ENCODE data around the gene SLC43A2.

SLC43A2 gene

DNA sequence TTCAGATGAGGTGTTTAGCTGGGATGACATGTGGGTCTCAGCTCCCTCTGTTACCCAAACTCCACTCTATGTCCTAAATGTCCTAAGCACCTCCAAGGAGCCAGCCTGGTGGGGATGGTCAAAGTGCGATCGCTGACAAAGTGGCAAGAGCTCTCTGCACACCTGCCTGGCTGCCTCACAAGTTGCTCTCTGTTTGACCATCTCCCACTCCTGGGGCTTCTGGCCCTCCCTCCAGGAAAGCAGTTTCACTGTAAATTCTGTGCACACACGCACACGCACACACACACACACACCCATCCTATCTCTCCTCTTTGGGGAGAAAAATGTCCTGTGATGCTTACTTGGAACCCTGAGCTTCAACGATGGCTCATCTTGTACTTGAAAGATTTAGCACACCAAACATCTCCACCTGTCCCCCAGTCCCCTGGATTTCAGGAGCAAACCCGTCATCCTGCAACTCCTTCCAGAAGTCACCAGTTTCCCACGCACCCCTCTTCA, 67.7 kb downstream of the SLC43A2 start:
- DNase-seq = no peak

DNA sequence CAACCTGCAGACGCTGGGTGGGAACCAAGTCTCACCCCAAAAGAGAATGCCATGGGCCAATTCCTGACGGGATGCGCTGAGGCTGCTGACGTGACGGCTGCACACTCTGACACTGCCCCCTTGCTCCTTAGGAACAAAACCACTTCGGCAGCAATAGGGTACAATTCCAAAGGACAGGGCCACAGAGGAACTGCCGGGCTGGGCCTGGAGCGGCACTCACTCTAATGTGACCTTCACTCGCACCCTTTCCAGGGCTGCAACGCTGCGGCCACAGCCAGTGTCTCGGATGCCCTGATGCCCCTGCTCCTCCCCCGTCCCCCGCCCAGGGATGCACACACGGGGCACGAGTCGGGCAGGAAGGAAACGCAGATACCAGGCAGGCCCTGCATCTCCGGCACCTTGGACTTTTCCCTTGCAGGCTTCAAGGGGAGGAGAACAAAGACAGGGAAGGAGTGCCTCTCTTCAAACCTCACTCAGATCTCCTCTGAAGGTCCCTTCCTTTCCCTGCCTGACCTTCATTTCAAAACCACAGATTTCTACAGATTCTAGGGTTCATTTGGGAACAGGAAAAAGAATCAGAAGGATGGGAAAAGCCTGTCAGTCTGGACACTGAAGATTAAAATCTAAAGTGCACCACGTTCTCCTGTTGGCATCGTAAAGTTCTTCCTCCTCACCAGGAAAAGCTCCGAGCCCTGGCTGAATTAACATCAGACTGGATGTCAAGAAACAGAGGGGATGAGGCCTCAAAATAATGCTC, 68.4 kb downstream of the SLC43A2 start:
- DNase-seq = no peak

DNA sequence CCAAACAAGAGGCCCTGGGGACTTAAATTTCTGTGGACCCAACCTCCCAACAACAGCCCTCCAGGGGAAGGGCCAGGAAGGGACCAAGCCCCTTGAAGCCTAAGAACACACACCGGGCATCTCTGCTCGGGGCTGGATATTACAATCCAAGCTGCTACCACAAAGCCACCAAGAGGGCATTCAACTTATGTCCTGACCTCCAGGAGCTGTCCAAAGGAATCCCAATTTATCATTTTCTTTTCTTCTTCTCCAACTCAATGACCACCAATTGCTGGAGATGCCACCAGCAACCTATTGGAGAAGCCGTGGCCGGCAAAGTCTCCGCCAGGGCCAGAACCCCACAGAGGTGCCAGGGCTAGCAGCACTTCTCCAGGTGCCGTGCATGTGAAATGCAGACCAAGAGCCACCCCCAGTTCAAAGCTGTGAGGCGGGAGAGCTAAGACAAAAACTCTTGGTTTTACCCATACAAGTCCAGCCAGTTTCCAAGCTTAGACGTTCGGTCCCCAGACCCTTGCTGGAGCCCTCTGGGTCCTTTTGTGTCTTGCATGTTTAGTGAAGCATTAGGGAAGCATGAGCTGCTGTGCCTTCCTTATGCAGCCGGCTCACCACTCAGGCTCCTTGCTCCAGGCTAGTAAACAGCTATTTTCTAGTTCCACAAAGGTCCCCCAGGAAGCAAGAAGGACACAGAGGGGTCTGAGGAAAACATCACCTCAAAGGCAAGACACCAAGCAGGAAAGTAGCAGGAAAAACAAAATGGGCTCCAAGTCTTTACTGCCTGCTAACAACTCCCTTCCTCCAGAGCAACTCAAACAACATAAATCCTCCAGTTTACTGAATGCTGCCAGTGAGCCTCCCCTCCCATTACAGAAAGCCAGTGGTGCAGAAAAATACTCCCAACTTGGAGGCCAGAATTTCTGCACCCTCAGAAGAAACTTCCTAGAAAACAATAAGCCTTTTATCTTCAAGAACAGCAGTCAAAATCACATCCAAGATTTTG, 69.3 kb downstream of the SLC43A2 start:
- no peak for DNase-seq

DNA sequence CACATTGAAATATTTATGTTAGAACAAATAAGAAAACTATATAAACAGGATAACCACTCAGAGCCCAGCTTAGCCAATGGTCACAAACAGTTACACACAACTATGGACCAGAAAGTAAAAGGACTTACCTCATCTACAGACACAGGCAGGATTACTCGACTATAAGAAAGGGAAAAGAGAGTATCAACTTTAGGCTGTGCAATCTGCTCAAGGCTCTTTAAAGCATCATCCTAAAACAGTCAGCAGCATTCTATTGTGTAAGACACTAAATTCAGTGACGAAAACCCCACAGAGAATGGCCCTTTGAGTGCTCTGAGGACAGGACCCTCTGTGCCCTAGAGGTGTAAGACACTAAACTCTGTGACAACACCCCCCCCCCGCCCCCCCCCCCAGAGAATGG, 70.2 kb downstream of the SLC43A2 start:
- no peak for DNase-seq

DNA sequence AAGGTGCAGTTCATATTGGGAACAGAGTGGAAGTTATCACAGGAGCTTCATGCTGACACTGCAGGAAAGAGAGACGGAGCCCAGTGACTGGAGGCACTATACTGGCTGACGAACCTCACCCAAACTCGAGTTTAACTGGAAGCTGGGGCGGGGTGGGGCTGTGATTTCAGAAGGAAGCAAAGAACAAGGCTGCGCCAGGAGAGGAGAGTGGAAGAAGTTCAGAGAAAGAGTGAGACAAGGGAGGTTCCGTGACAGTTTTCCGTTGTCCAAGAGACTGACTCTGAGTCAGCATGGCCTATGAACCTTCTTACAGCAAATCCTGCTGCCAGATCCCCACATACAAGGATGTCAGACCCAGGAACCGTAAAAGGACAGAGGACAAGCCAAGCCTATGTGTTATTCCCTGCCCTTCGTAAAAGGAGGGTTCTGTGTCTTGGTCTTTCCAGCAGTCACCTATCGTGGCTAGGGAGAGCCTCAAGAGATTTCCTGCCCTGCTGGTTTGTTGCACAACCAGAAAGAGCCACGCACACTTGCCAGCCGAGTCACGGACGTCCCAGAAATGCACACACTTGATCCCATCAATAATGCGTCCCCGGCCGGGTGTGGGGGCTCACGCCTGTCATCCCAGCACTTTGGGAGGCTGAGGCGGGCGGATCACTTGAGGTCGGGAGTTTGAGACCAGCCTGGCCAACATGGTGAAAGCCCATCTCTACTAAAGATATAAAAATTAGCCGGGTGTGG, 71.1 kb downstream of the SLC43A2 start:
- no peak for DNase-seq

DNA sequence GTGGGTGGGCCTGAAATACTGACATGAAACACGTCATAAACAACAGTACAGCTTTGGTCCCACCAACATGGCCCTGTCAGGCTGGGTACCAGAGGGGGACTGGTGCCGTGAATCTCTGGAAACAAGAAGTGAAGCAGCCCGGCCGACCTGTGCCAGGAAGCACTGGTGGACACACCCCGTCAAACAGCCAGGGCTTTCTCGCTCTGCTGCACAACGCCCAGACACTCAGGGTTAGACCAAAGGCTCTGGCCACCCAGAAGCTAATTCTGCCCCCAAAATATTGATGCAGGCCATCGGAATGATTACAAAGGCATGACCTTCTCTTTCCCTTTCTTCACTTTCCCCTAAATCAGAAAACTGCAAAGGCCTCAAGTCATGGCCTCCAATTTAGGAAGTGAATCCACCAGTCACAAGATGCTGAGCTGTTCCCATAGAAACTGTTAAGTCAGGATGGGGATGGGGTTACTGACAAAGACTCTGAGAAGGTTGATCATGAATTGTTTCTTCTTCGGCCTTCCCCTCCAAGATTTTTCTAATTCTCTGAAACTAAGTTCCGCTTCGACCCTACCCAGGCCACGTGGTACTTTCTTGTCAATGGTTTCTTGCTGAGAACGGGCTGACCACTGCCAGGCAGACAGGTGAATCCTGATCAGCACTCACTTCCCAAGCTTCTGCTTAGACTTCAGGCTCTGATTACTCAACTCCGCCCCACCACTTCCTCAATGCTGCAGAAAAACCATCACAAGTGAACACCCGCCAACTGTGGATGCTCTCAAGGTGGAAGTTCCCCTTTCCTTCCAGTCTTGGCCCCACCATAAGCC, 72.8 kb downstream of the SLC43A2 start:
- DNase-seq = no peak

DNA sequence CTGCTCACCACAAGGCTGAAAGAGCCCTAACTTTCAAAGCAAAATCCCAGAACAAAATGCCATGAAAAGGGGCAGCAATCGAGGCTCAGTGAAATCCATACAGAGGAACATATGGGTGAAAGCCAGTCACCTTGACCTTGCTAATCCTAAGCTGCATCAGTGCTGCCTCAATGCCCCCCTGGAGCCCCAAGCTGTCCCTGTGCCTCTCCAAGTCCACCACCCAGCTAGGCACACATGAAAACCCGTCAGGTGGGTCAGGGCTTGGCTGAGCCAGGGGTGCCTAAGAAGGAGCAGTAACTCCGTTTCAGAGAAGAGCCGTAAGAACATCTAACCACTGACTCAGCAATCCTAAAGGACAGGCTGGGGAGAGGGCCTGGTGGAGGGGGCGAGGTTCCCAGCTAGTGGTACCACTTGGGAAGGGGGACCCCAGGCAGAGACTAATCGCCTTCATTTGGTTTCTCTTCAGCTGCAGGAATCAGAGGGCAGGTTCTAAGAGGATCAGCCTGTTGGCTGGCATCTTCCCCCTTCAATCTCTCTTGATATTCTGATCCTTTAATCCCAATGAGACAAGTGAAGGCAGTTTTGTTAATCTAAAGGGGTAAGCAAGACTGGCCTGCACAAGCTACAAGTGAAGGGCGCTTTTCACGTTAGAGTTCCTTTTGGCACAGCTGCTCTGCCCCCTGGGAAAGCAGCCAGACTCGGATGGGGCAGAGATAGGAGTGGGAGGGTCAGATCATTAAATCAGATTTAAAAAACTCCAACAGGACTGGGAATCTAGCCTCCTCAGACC, 73.7 kb downstream of the SLC43A2 start:
- DNase-seq = no peak

DNA sequence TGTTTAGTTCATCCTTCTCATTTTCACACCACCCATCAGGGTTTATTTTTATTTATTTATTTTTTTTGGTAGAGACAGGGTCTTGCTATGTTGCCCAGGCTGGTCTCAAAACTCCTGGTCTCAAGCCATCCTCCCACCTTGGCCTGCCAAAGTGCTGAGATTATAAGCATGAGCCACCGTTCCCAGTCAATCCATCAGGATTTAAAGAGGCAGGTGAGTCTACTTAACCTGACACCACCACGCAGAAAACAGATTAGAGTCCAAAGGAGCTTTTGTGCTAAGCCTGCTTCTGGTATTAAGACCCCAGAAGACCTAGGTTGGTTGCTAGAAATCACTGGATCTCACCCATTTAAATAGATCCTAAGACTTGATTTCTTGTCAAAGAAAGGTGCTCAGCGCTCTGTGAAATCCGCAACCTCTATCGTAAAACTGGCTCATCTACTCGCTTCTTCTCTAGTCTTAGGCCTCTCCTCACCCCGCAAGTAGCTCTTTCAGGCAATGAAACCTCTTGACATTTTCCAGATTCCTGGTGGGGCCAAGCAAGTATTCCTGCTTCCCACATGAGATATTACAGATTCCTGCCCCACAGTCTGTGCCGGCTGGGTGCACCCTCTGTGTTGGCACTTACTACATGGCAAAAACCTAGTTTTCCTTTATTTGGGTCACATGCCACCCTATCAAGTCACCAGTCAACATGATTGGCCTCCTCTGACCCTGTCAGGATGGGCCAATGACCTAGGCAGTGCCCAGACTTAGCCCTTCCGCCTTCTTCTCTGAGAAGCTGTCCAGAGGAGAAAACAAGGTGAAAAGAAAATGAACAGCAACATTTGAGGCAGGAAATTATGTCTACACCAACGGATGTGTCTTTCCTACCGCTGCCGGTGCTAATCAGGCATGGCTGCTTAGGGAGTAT, 75.0 kb downstream of the SLC43A2 start:
- no peak for DNase-seq

DNA sequence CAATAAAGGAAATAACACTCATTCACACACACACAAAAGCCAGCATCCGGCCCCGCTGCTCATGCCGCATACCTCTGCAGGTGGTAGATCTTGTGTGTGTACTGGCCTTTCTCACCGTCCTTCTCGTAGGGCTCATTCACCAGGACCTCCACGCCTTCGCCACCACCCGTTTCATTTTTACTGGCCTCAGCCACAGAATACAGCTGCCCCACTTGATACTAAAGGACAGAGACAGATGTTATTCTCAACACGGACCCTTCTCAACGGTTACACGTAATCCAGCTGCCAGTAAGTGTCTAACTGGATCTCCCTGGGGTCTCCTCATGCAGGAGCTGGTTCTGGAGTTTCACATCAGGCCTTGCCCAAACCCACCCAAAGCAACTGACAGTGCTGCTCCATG, 75.7 kb downstream of the SLC43A2 start:
- DNase-seq = no peak

DNA sequence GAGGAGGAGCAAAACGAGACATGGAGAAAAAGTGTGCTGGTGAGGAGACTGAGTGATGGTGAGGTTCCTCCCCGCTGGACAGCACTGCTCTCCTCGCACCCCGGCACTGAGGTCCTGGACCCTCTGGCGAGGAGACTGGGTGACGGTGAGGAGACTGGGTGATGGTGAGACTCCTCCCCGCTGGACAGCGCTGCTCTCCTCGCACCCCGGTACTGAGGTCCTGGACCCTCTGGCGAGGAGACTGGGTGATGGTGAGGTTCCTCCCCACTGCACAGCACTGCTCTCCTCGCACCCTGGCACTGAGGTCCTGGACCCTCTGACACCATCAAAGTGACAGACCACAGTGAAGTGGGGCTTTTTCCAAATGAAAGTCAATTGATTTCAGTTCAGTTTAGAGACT, 76.9 kb downstream of the SLC43A2 start:
- DNase-seq = no peak

DNA sequence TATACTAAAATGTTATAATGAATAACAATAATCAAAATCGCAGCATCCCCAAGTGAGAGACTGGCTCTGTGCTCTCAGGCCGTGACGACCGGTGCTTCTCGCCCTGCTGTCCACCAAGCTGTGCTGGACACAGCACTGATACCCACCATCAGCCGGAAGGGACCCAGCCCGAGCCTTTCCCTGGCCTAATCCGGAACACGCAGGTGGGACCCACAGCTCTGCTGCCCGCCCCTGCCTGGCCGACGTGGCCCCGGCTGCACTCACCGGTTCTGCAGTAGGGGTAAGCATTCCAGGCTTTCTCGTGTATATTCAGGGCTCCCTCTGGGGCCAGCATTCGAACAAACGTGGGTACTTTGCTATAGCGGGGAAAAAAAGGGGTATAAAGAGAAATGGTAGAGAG, 80.6 kb downstream of the SLC43A2 start:
- no peak for DNase-seq

DNA sequence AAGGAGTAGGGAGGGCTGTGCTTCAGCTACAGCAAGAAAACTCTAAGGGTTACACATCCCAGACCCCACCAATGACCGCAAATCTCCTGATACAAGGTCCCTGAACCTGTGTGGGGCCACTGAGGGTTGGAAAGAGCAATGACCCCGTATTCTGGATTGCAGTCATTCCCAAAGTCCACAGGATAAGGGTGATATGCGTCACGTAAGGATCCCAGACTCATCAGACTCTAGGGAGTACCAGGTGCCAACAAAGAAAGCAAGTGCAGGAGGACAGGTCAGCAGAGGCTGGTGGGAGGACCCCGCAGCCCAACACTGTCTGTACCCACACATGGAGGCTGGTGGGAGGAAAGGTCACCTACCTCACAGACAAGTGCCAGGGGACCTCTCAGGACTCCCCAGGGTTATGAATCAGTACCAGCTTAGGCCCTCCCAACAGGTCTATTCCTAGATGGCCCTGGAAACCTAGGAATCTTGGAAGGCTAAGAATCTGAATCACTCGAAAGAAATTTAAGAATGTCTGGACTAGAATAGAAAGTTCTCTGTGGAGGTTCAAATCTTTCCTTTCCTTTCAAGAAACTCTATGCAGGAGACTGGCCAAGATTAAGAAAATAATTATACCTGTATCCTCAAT, 82.2 kb downstream of the SLC43A2 start:
- DNase-seq = no peak

DNA sequence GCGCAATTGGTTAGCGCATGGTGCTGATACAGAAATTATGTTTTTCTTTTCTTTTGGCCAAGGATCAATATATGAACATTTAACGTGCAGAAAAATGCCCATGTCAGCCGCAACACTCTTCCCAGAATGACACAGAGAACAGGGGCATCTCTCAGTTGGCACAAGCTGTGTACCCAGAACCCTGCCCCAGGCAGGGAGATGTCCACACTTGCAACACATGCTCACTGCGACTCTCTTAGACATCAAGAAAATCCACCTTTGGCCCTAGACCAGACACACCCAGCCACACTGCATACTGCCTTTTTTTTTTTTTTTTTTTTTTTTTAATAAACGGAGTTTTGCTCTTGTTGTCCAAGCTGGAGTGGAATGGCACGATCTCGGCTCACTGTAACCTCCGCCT, 83.0 kb downstream of the SLC43A2 start:
- DNase-seq = no peak

DNA sequence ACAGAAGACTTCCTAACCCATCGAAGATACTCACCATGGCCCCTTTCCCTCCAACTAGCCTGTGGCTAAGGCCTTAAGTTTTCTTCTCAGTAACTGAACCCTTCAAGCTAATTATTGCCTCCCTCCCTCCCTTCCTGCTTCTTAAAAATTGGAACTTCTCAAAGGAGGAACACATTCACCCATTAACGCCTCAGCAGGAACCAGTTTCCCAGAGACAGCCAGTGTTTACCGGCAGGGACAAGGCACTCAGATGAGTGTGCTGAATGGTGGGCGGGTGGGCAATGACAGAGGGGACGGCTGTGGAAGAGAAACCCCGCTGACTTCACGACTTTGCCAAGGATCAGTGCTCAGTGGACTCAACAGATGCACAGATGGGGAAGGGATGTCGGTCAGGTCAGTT, 86.3 kb downstream of the SLC43A2 start:
- no peak for DNase-seq

DNA sequence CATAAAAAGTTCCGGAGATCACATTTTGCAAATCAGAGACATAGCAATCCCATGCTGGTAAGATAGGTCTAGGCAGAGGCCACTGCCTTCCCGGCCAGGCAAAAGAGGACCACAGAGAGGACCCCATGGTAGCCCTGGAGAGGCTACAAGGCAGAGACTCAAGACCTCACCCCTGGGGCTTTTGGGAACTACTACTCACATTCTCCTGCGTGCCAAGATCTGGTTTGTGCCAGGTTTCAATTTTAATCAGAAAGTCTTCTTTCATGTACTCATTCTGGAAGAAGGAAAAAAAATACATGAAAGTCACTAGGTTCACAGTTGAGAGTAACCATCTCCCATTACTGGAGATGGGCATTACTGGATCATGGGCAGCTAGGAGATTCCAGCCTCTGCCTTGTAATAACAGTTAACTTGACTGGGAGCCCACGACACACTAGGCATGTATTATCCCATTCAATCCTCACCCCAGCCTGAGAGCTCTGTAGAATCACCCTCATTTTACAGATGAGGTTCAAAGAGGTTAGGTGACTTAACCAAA, 87.2 kb downstream of the SLC43A2 start:
- no peak for DNase-seq

DNA sequence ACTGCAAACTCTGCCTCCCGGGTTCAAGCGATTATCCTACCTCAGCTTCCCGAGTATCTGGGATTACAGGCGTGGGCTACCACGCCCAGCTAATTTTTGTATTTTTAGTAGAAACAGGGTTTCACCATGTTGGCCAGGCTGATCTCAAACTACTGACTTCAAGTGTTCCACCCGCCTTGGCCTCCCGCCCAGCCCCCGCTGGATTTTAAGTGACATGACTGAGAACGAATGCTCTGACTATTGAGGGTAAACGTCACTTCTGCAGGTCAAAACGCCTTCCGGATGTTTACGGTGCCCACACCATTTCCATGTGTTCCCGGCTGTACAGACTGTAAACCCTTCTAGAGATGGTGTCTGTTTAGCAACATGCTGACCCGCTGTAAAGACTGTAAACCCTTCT, 88.8 kb downstream of the SLC43A2 start:
- no peak for DNase-seq

DNA sequence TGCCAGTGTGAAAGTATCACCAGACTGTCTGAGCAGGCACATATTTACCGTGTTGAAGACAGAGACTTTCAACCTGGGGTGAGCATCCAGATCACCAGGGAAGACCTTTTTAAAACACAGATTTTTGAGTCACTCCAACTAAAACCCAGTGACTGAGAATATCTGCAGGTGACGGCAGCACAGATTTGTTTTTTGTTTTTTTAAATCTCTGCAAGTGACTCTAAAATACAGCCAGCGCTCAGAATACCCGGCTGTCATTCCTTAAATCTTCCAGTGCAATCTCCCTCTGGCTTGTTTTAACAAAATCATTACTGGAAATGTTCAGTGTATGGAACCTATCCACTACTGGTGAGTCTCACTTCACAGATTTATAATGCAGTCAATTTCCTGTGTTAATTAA, 92.9 kb downstream of the SLC43A2 start:
- DNase-seq = no peak

DNA sequence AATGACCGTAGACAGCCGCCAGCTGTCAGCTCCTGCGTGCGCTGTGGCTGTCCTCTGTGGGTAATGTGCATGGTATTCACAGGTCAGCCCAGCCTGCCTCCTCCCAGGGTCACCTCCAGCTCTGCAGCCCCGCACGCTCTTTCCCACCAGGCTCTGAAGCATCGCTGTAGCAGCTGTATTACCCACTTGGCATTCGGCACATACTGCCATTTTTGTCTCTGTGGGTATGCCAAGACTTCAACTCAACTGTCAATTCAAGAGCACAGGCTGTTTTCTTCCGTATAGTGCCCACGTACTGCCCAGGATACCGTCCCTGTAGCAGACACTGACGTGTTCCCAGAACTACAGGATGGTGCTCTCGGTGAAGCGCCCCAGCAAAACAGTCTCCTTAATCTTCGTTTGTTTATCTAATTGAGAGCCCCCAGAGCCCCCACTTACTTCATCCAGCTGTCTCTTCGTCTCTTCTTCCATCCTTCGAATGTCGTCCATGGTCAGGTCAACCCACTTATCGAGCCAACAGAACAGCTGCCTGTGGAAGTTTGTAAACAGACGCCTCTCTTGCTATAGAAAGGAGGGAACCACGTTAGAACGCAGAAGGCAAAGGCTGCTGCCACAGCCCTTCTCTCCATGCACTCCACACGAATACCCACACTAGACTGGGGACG, 94.8 kb downstream of the SLC43A2 start:
- no peak for DNase-seq
